HEK293 (cell line): ENCODE measurements around the gene TANK.

Experiments
- CTCF ChIA-PET: fragments of 350-600 bp; formaldehyde crosslinking; extraction: SDS; loops from one replicate; lab custom pipeline; 2021; ENCODE audit warnings: antibody characterized with exemption; lab: Yijun Ruan, JAX
- POLR2A ChIA-PET: fragments of 300-600 bp; formaldehyde crosslinking; extraction: SDS; loops from one replicate; lab custom pipeline; 2020; ENCODE audit warnings: antibody characterized with exemption, inconsistent platforms; lab: Yijun Ruan, JAX
- H3K27ac ChIP-seq: fragments of 200-500 bp; sonication (Bioruptor generic); 2 replicates; pipeline ENCODE4 v1.5.1; 2014; ENCODE audit warnings: low read depth, low read length, control low read depth, inconsistent platforms; ENCODE audit errors: extremely low read depth
- H3K36me3 ChIP-seq, 2 experiments: fragments of 200-500 bp in 1 of 2; sonication (Bioruptor generic) in 1 of 2; 1 replicate in 1 of 2; 2 replicates in 1 of 2; pipeline ENCODE4 v1.5.1; 2014 to 2017; ENCODE audit warnings: inconsistent platforms in 2 of 2, low read length in 2 of 2; ENCODE audit not compliant: control insufficient read depth in 2 of 2, insufficient read depth in 1 of 2
- H3K4me1 ChIP-seq: fragments of 200-500 bp; sonication (Bioruptor generic); 2 replicates; pipeline ENCODE4 v1.5.1; 2014; ENCODE audit warnings: mild to moderate bottlenecking, low read length, inconsistent platforms; ENCODE audit not compliant: control insufficient read depth, insufficient read depth
- H3K4me3 ChIP-seq: 2 replicates; pipeline ENCODE4 v1.5.1; 2011; ENCODE audit warnings: low read depth, mild to moderate bottlenecking, control low read depth, low read length, moderate library complexity
- H3K9me3 ChIP-seq: fragments of 200-500 bp; sonication (Bioruptor generic); 2 replicates; pipeline ENCODE4 v1.5.1; 2014; ENCODE audit warnings: low read depth, low read length, inconsistent platforms; ENCODE audit not compliant: control insufficient read depth, insufficient read depth
- FEZF1 ChIP-seq: fragments of 450-650 bp; formaldehyde crosslinking; IDR thresholded peaks from 2 replicates; pipeline ENCODE4 v1.5.1; 2016; ENCODE audit warnings: missing biosample characterization, missing genetic modification characterization
- GLI4 ChIP-seq: fragments of 450-650 bp; formaldehyde crosslinking; IDR thresholded peaks from 2 replicates; pipeline ENCODE4 v1.5.1; 2016; ENCODE audit warnings: missing biosample characterization, missing genetic modification characterization
- MZF1 ChIP-seq: fragments of 450-650 bp; formaldehyde crosslinking; IDR thresholded peaks from 2 replicates; pipeline ENCODE4 v1.5.1; 2017; ENCODE audit warnings: missing biosample characterization, missing genetic modification characterization, borderline replicate concordance
- OSR2 ChIP-seq: fragments of 450-650 bp; formaldehyde crosslinking; IDR thresholded peaks from 2 replicates; pipeline ENCODE4 v1.5.1; 2016; ENCODE audit warnings: missing biosample characterization, missing genetic modification characterization
- ZBTB48 ChIP-seq: fragments of 450-650 bp; formaldehyde crosslinking; IDR thresholded peaks from 2 replicates; pipeline ENCODE4 v1.5.1; 2016; ENCODE audit warnings: missing biosample characterization, missing genetic modification characterization
- ZNF138 ChIP-seq: fragments of 450-650 bp; formaldehyde crosslinking; IDR thresholded peaks from 2 replicates; pipeline ENCODE4 v1.5.1; 2016; ENCODE audit warnings: missing biosample characterization, missing genetic modification characterization, borderline replicate concordance
- ZNF140 ChIP-seq: fragments of 450-650 bp; formaldehyde crosslinking; IDR thresholded peaks from 2 replicates; pipeline ENCODE4 v1.5.1; 2016; ENCODE audit warnings: missing biosample characterization, missing genetic modification characterization
- ZNF311 ChIP-seq: fragments of 450-650 bp; formaldehyde crosslinking; IDR thresholded peaks from 2 replicates; pipeline ENCODE4 v1.5.1; 2017; ENCODE audit warnings: missing biosample characterization, missing genetic modification characterization, borderline replicate concordance
- ZNF335 ChIP-seq: fragments of 450-650 bp; formaldehyde crosslinking; conservative IDR thresholded peaks from 2 replicates; pipeline ENCODE4 v1.5.1; 2016; ENCODE audit warnings: missing biosample characterization, missing genetic modification characterization
- ZNF544 ChIP-seq: fragments of 450-650 bp; formaldehyde crosslinking; IDR thresholded peaks from 2 replicates; pipeline ENCODE4 v1.5.0; 2017; ENCODE audit warnings: missing biosample characterization, missing genetic modification characterization
- ZNF561 ChIP-seq: fragments of 450-650 bp; IDR thresholded peaks from 2 replicates; pipeline ENCODE4 v1.5.1; 2018; ENCODE audit warnings: missing biosample characterization, missing genetic modification characterization, borderline replicate concordance
- TF ChIP-seq, protein P1 (sequence below): fragments of 450-650 bp; formaldehyde crosslinking; IDR thresholded peaks from 2 replicates; pipeline ENCODE4 v1.5.1; 2016; ENCODE audit warnings: missing biosample characterization, missing genetic modification characterization
- TF ChIP-seq, protein P2 (sequence below): fragments of 450-650 bp; formaldehyde crosslinking; IDR thresholded peaks from 2 replicates; pipeline ENCODE4 v1.5.1; 2016; ENCODE audit warnings: missing biosample characterization, missing genetic modification characterization
- TF ChIP-seq, protein P3 (sequence below): fragments of 450-650 bp; formaldehyde crosslinking; IDR thresholded peaks from 2 replicates; pipeline ENCODE4 v1.5.1; 2016; ENCODE audit warnings: missing biosample characterization, missing genetic modification characterization, low read depth
- TF ChIP-seq, protein P4 (sequence below): fragments of 450-650 bp; formaldehyde crosslinking; IDR thresholded peaks from 2 replicates; pipeline ENCODE4 v1.5.1; 2016; ENCODE audit warnings: missing biosample characterization, missing genetic modification characterization, low read depth
- TF ChIP-seq, protein P5 (sequence below): fragments of 450-650 bp; formaldehyde crosslinking; IDR thresholded peaks from 2 replicates; pipeline ENCODE4 v1.5.1; 2016; ENCODE audit warnings: missing biosample characterization, missing genetic modification characterization, borderline replicate concordance

Gene TANK

DNA sequence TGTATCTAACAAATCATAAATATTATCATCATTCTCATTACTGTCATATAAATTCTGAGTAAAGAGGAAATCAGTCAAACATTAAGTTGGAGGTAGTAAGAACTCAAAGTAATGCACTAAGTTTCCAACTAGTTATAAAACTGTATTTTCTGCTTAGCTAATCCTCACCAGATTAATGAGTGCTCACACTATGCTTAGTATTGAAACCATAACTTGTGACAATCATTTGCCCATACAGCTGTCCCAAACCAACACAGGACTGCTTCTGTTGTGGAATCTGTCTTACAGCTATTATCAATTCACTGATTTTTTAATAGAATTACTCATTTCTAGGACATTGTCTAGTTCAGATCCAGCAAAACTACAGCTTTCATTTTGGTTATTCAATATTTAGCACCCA is 41.5 kb upstream of the TANK start:
- no peaks in the 10 kb centered on the region for H3K9me3 ChIP-seq
- no peak overlapping the region for H3K4me3 ChIP-seq
- TF ChIP-seq, protein P1, sequence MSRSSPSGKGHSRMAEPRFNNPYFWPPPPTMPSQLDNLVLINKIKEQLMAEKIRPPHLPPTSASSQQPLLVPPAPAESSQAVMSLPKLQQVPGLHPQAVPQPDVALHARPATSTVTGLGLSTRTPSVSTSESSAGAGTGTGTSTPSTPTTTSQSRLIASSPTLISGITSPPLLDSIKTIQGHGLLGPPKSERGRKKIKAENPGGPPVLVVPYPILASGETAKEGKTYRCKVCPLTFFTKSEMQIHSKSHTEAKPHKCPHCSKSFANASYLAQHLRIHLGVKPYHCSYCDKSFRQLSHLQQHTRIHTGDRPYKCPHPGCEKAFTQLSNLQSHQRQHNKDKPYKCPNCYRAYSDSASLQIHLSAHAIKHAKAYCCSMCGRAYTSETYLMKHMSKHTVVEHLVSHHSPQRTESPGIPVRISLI, result no peak
- TF ChIP-seq ZNF561 (tag by site-specific recombination) (no peak), FEZF1 (tag by site-specific recombination) (no peak), ZNF138 (tag by site-specific recombination) (no peak), ZBTB48 (tag by site-specific recombination) (no peak), GLI4 (no peak), ZNF544 (no peak), ZNF335 (no peak), MZF1 (tag by site-specific recombination) (no peak)
- TF ChIP-seq, protein P2, sequence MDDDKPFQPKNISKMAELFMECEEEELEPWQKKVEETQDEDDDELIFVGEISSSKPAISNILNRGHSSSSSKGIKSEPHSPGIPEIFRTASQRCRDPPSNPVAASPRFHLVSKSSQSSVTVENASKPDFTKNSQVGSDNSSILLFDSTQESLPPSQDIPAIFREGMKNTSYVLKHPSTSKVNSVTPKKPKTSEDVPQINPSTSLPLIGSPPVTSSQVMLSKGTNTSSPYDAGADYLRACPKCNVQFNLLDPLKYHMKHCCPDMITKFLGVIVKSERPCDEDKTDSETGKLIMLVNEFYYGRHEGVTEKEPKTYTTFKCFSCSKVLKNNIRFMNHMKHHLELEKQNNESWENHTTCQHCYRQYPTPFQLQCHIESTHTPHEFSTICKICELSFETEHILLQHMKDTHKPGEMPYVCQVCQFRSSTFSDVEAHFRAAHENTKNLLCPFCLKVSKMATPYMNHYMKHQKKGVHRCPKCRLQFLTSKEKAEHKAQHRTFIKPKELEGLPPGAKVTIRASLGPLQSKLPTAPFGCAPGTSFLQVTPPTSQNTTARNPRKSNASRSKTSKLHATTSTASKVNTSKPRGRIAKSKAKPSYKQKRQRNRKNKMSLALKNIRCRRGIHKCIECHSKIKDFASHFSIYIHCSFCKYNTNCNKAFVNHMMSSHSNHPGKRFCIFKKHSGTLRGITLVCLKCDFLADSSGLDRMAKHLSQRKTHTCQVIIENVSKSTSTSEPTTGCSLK (tag by site-specific recombination), result no peak
- H3K27ac ChIP-seq, result no peak overlapping the region
- ChIA-PET CTCF (interaction anchor here (0.7 to 1.3 kb wide), 4 partner anchors 10 to 147 kb away, joined by 3 to 6 read pairs (median 3); no protein-coding TSS in a partner anchor), POLR2A (no interaction called here)
- H3K4me1 ChIP-seq, result no peaks in the 10 kb centered on the region
- no peaks in the 10 kb centered on the region for H3K36me3 ChIP-seq

DNA sequence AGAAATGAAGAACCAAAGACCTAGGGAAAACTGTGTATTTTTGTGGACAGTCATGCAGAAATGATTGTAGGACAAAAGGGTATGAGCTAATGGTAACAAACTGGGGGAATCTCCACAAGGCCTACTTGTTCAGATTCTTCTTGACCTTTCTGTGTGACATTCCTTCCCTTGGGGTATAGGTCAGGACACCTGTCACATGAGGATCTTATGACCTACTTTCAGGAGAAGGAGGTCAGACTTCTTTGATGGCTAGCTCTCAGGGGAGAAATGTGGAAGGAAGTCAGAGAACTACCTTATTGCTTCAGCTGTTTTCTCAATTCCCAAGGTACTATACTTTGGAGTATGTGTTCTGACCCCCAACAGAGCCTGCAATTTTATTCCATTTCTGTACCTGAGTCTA is 40.7 kb upstream of the TANK start:
- H3K36me3 ChIP-seq, result no peaks in the 10 kb centered on the region
- H3K4me1 ChIP-seq, result no peaks in the 10 kb centered on the region
- POLR2A ChIA-PET, result no interaction called here
- H3K27ac ChIP-seq, result no peak overlapping the region
- H3K4me3 ChIP-seq, result no peak overlapping the region
- TF ChIP-seq, protein P3, sequence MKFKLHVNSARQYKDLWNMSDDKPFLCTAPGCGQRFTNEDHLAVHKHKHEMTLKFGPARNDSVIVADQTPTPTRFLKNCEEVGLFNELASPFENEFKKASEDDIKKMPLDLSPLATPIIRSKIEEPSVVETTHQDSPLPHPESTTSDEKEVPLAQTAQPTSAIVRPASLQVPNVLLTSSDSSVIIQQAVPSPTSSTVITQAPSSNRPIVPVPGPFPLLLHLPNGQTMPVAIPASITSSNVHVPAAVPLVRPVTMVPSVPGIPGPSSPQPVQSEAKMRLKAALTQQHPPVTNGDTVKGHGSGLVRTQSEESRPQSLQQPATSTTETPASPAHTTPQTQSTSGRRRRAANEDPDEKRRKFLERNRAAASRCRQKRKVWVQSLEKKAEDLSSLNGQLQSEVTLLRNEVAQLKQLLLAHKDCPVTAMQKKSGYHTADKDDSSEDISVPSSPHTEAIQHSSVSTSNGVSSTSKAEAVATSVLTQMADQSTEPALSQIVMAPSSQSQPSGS (tag by site-specific recombination), result no peak
- TF ChIP-seq ZNF140 (tag by site-specific recombination), result no peak
- no peak for TF ChIP-seq OSR2 (tag by site-specific recombination)
- TF ChIP-seq, protein P4, sequence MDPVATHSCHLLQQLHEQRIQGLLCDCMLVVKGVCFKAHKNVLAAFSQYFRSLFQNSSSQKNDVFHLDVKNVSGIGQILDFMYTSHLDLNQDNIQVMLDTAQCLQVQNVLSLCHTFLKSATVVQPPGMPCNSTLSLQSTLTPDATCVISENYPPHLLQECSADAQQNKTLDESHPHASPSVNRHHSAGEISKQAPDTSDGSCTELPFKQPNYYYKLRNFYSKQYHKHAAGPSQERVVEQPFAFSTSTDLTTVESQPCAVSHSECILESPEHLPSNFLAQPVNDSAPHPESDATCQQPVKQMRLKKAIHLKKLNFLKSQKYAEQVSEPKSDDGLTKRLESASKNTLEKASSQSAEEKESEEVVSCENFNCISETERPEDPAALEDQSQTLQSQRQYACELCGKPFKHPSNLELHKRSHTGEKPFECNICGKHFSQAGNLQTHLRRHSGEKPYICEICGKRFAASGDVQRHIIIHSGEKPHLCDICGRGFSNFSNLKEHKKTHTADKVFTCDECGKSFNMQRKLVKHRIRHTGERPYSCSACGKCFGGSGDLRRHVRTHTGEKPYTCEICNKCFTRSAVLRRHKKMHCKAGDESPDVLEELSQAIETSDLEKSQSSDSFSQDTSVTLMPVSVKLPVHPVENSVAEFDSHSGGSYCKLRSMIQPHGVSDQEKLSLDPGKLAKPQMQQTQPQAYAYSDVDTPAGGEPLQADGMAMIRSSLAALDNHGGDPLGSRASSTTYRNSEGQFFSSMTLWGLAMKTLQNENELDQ (tag by site-specific recombination), result no peak
- no peak for TF ChIP-seq ZNF311 (tag by site-specific recombination)
- TF ChIP-seq, protein P5, sequence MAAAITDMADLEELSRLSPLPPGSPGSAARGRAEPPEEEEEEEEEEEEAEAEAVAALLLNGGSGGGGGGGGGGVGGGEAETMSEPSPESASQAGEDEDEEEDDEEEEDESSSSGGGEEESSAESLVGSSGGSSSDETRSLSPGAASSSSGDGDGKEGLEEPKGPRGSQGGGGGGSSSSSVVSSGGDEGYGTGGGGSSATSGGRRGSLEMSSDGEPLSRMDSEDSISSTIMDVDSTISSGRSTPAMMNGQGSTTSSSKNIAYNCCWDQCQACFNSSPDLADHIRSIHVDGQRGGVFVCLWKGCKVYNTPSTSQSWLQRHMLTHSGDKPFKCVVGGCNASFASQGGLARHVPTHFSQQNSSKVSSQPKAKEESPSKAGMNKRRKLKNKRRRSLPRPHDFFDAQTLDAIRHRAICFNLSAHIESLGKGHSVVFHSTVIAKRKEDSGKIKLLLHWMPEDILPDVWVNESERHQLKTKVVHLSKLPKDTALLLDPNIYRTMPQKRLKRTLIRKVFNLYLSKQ (tag by site-specific recombination), result no peak
- TF ChIP-seq, all 188 proteins: peak for 0
- H3K9me3 ChIP-seq, result no peaks in the 10 kb centered on the region
- CTCF ChIA-PET, result interaction anchor here (0.6 to 1.3 kb wide), 3 partner anchors 16 to 89 kb away, joined by 3 to 6 read pairs (median 3); no protein-coding TSS in a partner anchor
